M059J (cell line): Measurements from ENCODE around the gene TLR7. TPM values are rescaled to one million over a fixed set of nuclear protein-coding genes. Genes with fewer than 3 reads are reported as not detected.
A peak's percentile ranks its signal among the peaks of the same experiment; 100 is the strongest.

Source experiments
- DNase-seq: peaks from one replicate; pipeline ENCODE4 v3.0.0-alpha.2; 2012; ENCODE audit warnings: low read depth
- total RNA-seq: library from RNA; depleted of rRNA; stranded (reverse); fragments of >200 nt; shearing (Covaris generic); gene quantifications from 2 replicates; pipeline ENCODE4 v1.2.3, GENCODE V29; 2014; rRNA removed

The TLR7 gene
- not detected in 2 replicates for total RNA-seq

DNA sequence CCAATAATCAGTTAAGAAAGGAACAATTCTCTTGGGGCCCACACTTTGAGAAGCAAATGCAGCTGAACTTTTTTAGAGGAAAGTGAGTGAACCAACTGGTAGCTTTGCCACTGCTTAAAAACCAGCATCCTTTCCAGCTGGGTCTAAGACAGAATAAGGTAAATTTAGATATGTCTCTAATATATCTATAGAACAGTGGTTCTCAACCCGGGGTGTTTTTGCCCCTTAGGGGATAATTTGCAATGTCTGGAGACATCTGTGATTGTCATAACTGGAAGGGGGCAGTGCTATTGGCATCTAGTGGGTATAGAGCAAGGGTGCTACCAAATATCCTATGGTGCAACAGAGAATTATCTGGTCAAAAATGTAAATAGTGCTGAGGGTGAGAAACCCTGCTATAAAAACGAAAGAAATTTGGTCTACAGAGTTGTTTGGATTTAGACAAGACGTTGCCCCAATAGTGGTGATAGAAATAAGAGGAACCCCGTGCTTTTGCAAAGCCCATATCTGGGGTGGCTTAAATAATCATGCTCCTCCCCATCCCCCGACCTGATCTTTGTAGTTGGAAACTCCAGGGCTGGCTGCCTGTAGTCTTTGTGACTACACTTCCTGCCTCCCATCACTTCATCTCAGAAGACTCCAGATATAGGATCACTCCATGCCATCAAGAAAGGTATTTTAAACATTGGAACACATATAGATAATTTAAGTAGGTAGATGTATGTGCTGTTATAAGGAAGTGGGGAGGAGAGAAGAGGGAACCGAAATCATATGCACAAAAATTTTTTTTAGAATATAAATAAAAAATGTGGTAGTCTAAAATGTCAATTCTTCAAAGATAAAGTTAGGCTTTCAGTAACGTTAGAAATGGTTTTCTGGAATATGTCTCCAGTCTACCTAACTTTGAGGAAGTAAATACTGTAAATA, at the start of gene TLR7:
TLR7 (plus strand) TSS at position 622 of the 927 bp plus-strand sequence. CDS start 507 bp downstream, outside the sequence.
- DNase-seq = no peak

DNA sequence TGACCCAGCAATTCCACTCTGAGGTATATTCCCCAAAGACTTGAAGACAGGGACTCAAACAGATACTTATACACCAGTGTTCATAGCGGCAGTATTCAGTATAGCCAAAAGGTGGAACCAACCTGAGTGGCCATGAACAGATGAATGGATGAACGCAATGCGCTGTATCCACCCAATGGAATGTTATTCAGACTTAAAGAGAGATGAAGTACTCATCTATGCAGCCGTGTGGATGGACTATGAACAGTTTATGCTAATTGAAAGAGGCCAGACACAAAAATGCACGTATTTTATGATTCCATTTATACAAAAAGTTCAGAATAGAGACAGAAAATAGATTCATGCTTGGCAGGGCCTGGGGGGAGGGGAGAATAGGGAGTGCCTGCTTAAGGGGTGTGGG, 49.3 kb upstream of the TLR7 start:
- DNase-seq = no peak

DNA sequence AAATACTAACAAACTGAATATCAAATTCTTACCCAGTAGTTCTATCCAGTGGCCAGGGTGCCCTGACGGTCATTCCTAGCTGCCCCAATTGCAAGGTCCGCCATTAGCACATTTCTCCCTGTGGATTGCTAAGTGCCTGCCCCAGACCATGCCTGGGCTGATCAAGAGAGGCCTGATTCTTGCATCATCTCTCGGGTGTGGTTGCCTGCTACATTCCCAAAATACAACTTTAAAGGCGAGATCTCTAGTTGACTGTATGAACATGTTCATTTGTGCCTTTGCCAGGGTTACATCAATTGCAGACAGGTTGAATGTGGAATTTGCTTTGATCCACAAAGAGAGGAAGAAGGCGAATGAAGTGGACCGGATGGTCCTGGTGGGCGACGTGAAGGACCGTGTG, 47.6 kb upstream of the TLR7 start:
- no peak for DNase-seq

DNA sequence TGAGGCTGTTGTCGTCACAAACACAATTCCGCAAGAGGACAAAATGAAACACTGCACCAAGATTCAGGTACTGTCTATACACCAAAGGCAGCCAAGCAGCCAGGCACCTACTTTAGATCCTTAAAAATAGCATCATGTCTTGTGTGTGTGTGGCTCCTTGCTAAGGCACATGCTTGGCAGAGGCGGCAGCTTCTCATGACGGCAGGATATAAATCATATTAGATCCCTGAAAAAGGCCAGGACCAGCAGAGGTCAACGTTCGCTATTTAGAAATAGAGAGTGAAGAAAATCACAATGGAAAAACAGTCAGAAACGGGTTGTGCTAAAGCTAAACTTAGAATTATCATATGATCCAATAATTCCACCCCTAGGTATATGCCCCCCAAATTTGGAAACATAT, 46.1 kb upstream of the TLR7 start:
- no peak for DNase-seq

DNA sequence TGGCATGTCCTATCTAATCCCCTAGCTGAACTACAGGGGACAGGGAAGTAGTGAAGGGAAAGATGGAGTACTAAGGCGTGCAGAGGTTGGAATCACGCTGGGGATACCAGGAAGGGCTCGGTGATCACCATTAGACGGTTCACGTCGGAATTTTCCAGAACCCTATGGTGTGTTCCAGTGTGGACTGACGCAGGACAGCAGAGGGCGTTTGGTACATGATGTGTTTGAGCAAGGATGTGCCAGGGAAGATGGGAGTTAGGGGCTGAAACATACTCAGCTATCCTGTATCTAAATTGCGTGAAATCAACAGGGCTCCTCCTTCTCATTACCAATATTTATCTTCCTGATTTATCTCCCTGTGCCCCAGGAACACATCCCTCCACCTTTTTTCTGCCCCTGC, 41.9 kb upstream of the TLR7 start:
- DNase-seq = no peak

DNA sequence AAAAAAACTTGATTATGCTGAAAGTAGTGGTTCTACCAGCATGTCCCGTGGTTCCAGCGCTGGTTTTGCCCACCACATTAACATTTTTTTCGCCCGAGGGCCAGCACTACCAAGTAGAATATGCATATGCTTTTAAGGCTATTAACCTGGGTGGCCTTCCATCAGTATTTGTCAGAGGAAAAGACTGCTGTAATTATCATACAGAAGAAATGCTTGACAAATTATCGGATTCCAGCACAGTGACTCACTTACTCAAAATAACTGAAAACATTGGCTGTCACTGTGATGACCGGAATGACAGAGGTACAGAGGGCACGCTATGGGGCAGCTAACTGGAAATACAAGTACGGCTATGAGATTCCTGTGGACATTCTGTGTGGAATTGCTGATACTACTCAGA, 41.1 kb upstream of the TLR7 start:
- DNase-seq = peak; percentile 95

DNA sequence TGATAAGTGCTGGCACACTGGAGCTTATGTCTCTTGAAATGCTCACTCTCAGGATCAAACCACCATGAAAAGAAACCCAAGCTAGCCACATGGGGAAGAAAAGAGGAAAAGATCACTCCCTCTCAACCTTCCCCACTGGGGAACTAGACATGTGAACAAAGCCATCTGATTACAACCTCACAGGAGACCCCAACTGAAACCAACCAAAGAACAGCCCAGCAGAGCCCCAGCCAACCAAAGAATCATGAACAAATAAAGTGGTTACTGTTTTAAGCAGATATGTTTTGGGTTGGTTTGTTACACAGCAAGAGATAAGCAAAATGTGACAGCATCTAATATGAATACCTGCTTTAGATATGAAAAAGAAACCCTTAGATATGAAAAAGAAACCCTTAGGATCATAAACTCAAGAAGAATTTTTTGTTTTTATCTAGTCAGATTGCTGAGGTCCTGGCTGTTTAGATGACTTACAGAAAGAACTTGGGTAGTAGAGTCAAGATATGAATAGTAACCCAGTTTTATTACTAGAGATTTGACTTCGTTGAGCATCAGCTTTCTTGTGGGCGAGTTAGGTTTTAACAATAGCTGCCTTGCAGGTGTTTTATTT, 23.7 kb upstream of the TLR7 start:
- DNase-seq = no peak

DNA sequence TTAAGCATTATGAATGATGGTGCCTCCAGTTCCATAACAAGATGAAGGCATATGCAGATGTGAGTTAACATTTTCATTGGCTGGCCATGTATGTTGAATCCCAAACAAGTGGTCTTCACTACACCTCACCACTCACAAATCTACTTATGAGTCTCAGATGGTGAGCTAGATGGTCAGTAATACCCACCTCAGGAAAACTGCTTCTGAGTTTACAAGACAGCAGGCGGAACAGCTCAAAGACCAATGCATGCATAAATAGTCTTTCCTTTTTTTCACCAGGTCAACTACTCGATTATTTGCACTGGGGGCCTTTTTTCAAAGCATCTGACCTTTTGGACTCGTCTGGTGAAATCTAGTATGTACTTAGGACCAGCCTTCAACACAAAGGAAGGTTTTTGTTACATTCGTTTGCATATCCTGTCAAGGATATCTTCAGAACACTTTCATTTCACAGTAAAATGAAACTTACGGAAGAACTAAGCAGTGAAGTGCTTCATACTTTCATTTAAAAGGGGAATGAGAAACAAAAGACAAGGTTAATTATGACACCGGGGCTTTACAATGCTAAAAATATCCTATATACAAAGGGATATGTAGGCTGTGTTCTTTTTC, 23.1 kb upstream of the TLR7 start:
- no peak for DNase-seq

DNA sequence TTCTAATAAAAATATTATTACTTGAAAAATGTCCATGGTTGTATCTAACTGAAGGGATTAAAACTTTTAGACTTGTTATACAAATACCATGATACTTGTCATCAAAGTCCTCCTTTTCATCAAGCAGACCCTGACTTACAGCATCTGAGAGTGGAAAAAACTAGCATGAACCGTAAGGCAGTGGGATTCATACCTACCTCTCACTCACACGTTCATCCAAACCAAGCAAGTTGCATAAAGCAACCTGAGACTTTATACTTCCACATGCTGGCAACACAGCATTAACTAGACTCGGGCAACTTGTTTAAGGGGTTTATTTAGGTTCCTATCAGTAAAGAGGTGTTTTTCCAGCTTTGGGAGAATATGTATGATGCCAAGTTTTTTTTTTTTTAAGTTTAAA, 22.6 kb upstream of the TLR7 start:
- DNase-seq = no peak

DNA sequence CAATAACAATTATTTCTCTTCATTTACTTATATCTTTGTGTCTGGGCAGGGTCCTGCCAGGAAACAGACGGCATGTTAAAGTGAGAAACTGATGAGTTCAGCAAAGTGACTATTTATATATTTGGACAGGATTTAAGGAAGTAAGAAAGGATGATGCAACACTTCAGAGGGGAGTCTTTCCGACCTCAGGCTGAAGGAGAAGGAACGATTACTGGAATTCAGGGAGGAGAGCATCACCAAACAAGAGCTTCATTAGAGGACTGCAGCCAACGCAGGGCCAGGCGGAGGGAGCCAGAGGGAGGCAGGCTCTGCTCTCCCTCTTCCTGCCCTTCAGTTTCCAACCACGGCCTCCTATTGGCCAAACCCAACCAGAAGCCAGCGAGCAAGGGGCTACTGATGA, 1.5 kb upstream of the TLR7 start:
- DNase-seq = no peak

DNA sequence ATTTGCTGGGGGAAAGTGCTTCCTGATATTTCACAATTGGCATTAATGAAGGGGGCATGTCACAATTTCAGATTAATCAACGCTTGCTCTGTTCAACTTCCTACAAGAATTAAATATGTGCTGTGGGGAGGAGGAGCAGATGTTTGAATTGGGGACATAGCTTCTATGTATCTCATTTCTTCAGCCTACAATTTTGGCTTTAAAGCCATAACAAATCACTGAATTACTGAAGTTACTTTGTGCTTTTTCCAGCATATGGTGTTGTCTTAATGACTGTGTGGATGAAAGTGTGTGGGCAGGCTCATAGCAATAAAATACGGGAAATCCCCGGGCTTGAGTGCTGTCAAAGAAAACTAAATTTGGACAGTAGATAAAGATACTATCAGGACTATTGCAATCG, 813 bp downstream of the TLR7 start:
- no peak for DNase-seq

DNA sequence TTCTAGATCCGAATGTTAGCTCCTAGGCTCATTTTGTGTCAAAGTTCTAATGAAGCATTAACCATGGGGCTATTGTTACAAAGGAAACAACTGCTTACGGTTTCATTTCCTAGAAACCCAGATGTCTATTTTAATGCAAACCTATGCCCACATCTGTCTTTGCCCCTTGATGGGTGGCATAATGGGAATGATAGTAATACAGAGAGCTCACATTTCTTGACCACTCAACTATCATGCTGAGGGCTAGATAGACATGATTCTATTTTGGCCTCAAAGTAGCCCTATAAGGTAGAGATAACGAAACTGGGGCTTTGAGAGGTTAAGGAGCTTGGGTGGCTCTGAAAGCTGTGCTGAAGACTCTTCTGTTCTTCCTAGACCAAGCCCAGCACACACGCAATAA, 1.9 kb downstream of the TLR7 start:
- no peak for DNase-seq

DNA sequence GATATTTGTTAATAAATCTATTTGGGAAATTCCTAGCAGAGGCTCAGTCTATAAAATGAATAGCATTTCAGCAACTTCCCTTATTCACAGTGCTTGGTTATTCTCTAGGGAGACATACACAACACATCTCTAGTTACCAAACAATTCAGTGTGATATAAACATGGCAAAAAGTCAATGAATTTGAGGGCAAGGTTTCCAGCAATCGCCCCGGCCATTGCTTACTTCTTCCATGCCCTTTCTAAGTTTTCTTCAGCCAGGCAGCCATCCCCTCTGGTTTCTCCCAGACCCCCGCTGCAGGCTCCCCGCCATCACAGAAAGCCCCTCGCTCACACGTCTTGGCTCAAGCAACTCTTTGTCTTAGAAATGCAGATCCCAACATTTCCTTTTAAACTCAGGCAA, 4.4 kb downstream of the TLR7 start:
- DNase-seq = no peak

DNA sequence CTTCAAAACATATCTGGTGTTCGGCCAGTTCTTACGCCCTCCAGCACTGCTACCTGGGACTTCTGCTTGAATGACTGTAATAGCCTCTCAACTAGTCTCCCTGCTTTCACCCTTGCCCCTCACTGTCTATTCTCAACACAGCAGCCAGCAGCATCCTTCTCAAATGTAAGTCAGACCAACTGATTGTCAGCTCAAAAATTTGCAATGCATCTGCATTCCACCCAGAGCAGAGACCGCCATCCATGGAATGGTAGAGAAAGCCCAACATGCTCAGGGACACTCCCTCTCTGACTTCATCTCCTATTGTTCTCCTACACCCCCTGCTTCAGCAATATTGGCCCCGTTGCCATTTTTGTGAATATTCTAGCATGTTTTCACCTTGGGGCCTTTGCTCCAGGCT, 5.9 kb downstream of the TLR7 start:
- DNase-seq = no peak

DNA sequence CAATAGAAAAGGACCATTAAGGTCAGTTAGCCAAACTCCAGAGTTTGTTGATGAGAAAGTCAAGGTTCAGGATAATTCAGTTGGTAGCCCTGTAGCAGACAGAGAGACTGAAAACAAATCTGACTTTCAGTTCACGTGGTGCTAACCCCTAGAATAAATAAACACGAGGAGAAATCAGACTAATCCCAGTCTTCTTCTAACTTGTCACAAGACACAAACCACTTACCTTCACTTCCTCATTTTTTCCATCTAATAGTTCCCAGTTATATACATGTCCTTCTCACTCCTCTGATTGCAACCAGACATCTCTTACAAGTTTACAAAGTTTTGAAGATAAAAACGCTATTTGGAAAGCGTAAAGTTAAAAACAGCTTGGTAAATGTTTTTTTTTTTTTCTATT, 7.7 kb downstream of the TLR7 start:
- no peak for DNase-seq

DNA sequence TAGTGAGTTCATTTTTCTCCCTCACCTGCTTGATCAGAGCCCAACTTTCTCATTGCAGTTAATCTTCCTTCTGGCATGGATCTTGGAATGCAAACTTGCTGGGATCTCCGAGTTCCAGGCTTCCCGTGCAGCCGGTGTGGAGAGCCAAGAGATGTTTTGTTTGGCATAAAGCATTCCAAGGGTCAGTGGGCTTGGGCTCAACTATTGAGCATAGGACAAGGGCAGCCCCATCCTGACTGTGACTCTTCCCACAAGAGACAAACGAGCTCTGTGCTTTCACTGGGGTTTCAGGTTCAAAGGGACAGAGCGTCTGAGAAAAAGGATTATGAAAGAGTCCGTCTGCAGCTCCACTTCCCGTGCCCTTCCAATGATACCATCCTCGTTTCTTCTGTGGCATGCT, 10.5 kb downstream of the TLR7 start:
- DNase-seq = no peak

DNA sequence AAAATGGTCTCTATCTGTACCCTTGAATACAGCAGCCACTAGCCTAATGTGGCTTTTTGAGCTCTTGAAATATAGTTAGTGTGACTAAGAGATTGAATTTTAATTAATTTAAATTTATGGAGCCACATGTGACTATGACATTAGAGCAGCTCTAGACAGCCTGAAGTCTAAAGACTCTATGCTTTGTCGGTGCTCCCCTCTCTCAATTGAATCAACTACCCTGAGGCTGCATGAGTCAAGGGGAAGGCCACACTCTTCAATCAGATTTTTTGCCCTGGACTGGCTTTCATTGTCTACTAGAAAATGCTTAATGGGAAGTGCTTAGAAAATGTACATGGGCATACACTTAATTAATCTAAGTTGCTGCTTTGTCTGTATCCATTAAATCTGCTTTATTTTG, 11.7 kb downstream of the TLR7 start:
- DNase-seq = peak; percentile 80

DNA sequence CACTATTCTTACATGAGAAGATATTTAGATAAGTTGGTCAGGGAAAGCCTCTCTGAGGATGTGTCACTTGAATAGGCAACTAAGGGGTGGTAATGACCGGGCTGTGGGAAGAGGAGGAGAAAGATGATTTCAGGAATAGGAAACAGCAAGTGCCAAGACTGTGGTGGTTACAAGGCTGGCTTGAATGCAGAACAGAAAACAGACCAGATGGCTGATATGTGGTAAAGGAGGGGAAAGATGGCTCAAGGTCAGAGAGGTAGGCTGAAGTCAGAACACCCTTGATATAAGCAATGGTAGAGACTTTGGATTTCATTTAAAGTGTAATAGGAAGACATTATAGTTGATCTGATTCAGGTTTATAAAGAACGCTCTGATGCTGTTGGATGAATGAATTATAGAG, 15.0 kb downstream of the TLR7 start:
- no peak for DNase-seq

DNA sequence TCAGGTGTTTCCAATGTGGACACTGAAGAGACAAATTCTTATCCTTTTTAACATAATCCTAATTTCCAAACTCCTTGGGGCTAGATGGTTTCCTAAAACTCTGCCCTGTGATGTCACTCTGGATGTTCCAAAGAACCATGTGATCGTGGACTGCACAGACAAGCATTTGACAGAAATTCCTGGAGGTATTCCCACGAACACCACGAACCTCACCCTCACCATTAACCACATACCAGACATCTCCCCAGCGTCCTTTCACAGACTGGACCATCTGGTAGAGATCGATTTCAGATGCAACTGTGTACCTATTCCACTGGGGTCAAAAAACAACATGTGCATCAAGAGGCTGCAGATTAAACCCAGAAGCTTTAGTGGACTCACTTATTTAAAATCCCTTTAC, 18.6 kb downstream of the TLR7 start:
- DNase-seq = no peak

DNA sequence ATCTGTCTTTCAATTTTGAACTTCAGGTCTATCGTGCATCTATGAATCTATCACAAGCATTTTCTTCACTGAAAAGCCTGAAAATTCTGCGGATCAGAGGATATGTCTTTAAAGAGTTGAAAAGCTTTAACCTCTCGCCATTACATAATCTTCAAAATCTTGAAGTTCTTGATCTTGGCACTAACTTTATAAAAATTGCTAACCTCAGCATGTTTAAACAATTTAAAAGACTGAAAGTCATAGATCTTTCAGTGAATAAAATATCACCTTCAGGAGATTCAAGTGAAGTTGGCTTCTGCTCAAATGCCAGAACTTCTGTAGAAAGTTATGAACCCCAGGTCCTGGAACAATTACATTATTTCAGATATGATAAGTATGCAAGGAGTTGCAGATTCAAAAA, 19.7 kb downstream of the TLR7 start:
- DNase-seq = no peak

DNA sequence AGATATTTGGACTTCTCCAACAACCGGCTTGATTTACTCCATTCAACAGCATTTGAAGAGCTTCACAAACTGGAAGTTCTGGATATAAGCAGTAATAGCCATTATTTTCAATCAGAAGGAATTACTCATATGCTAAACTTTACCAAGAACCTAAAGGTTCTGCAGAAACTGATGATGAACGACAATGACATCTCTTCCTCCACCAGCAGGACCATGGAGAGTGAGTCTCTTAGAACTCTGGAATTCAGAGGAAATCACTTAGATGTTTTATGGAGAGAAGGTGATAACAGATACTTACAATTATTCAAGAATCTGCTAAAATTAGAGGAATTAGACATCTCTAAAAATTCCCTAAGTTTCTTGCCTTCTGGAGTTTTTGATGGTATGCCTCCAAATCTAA, 20.3 kb downstream of the TLR7 start:
- DNase-seq = no peak

DNA sequence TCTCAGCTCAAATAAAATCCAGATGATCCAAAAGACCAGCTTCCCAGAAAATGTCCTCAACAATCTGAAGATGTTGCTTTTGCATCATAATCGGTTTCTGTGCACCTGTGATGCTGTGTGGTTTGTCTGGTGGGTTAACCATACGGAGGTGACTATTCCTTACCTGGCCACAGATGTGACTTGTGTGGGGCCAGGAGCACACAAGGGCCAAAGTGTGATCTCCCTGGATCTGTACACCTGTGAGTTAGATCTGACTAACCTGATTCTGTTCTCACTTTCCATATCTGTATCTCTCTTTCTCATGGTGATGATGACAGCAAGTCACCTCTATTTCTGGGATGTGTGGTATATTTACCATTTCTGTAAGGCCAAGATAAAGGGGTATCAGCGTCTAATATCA, 20.9 kb downstream of the TLR7 start:
- DNase-seq = no peak

DNA sequence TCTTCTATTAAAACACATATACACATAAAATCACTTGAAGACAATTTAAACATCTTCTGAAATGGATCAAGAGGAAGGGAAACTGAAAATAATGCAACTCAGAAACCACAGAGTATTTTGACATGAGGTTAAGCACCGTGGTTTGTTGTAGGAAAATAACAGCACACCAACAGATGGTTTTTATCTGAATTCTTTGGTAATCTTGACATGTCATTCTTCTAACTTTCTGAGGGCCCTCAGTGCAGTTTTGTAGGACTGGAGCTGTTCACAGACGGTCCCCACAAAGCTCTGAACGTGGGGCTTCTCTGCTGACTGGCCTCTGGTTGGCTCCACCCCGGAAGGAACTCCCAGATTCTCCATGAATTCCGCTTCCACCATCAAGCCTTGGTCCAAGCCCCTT, 23.6 kb downstream of the TLR7 start:
- DNase-seq = no peak
